ENCODE data around the gene ABCA10.

The ABCA10 gene

DNA sequence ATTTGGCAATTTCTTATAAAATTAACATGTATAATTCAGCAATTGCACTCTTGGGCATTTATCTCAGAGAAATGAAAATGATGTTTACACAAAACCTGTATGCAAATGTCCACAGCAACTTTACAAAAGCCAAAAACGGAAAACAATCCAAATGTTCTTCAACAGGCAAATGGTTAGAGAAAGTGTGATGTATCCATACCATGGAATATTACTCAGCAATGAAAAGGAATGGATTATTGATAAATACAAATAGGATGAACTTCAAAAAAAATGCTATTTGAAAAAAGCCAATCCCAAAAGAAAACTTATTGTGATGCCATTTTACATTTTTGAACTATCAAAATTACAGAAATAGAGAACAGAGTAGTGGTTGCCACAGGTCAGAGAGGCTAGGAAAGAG is 37.2 kb upstream of the ABCA10 start:
- DNase-seq (ENCODE audit: low read depth) = no peak
- TF ChIP-seq, protein P1, sequence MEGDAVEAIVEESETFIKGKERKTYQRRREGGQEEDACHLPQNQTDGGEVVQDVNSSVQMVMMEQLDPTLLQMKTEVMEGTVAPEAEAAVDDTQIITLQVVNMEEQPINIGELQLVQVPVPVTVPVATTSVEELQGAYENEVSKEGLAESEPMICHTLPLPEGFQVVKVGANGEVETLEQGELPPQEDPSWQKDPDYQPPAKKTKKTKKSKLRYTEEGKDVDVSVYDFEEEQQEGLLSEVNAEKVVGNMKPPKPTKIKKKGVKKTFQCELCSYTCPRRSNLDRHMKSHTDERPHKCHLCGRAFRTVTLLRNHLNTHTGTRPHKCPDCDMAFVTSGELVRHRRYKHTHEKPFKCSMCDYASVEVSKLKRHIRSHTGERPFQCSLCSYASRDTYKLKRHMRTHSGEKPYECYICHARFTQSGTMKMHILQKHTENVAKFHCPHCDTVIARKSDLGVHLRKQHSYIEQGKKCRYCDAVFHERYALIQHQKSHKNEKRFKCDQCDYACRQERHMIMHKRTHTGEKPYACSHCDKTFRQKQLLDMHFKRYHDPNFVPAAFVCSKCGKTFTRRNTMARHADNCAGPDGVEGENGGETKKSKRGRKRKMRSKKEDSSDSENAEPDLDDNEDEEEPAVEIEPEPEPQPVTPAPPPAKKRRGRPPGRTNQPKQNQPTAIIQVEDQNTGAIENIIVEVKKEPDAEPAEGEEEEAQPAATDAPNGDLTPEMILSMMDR (IDR thresholded peaks at IDR 0.05; ENCODE audit: insufficient read depth, low read depth, low read length, missing control alignments) = no peak
- H3K4me3 ChIP-seq (ENCODE audit: low read depth, low read length) = no peak overlapping the region

DNA sequence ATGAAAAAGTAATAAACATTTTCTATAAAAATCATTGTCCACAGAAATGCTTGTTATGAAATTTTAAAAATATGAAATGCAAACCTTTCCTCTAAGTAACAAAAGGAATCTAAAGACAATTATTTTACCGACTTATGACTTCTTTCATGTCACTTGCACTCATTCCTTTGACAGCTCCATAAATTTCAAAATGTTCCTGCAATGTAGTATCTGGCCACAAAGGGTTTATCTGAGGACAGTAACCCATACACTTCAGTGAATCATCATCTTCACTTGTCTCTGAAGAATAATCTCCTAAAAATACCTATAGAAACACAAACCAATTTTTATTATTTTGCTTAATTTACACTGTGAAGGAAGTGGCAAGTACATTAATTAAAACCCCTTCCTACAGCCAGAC is 25.6 kb upstream of the ABCA10 start:
- TF ChIP-seq, protein P1 (IDR thresholded peaks at IDR 0.05; ENCODE audit: insufficient read depth, low read depth, low read length, missing control alignments) = no peak
- DNase-seq (ENCODE audit: low read depth) = no peak
- H3K4me3 ChIP-seq (ENCODE audit: low read depth, low read length) = no peak overlapping the region

DNA sequence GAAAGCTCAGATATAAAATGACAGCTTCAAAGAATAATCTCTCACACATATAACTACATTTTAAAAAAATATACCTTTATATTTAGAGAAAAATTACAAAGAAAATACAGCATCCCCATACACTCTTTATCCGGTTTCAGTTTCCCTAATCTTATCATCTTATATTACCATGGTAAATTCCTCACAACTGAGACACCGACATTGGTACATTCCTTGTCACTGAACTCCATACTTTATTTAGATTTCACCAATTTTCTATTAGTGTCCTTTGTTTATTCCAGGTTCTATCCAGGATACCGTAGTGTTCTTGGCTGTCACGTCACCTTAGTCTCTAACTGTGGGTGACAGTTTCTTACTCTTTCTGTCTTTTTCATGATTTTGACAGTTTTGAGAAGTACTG is 22.0 kb upstream of the ABCA10 start:
- DNase-seq (ENCODE audit: low read depth) = no peak
- TF ChIP-seq, protein P1 (IDR thresholded peaks at IDR 0.05; ENCODE audit: insufficient read depth, low read depth, low read length, missing control alignments) = no peak
- H3K4me3 ChIP-seq (ENCODE audit: low read depth, low read length) = no peak overlapping the region

DNA sequence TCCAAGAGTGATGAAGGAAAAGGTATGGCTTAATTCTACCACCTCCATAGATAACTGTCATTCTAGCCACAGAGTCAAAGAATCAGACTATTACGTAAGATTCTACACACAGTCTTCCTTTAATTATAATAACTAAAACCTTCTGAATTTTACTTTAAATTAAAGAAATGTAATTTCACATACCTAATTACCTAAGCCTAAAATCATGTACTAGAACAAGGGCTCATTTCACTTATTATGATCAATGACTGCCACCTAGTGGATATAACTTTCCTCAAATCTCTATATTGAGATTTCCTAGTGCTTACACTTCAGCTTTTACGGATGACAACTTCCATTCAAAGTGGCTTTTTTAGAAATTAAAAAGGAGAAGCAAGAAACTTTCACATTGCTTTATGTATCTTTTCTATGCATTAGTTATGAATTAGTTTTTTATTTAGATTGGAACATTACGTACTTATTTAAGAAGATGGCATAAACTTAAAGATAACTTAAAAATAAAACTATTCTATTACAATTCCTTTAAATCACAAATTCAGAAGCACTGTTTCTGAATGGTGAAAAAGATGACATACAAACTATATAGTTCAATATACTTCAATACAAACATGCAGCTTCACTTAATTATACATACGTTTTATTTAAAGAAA is 18.2 kb upstream of the ABCA10 start:
- H3K4me3 ChIP-seq (ENCODE audit: low read depth, low read length) = no peak overlapping the region
- DNase-seq (ENCODE audit: low read depth) = peak; percentile 48
- TF ChIP-seq, protein P1 (IDR thresholded peaks at IDR 0.05; ENCODE audit: insufficient read depth, low read depth, low read length, missing control alignments) = peak; percentile 39

DNA sequence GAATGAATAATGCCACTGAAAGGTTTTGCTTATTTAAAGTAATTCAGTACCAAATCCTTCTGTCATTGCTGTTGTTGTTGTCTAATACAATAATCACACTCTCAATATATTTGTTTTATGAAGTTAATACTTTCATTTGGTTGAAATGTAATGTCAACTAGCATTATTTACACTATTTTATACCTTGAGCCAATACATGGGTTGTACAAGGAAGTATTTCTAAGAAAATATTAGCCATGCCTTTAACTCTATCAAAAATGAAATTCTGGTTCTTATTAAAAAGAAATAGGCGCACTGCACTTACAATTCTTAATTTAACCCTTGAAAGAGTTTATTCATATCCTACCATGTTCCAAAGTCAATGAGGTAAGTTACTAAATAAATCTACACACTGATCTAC is 17.6 kb upstream of the ABCA10 start:
- H3K4me3 ChIP-seq (ENCODE audit: low read depth, low read length) = no peak overlapping the region
- TF ChIP-seq, protein P1 (IDR thresholded peaks at IDR 0.05; ENCODE audit: insufficient read depth, low read depth, low read length, missing control alignments) = no peak
- DNase-seq (ENCODE audit: low read depth) = no peak

DNA sequence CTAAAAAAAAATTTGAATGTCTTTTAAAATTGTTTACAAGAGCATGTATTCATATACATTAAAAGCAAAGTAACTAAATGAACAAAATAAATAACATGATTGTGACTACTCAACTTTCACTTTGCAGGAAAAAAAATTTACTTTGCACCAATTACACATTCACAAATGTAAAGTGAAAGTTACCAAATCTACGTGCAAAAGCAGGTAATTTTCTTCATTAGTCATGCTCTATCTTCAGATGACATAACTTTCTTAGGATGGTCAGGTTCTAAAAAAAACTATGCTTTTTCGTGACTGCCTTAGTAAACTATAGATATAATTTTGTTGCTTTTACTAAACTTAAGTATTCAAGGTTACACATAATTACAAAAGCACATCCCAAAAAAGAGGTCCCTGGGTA is 17.0 kb upstream of the ABCA10 start:
- TF ChIP-seq, protein P1 (IDR thresholded peaks at IDR 0.05; ENCODE audit: insufficient read depth, low read depth, low read length, missing control alignments) = no peak
- no peak overlapping the region for H3K4me3 ChIP-seq (ENCODE audit: low read depth, low read length)
- DNase-seq (ENCODE audit: low read depth) = no peak

All from GM12865 (cell line).